SU-DHL-6 (cell line): Measurements from ENCODE around the gene CCNI.

Experiments
- EZH2phosphoT487 ChIP-seq: fragments of 200-600 bp; sonication (generic), shearing (Covaris generic); conservative IDR thresholded peaks from 2 replicates; pipeline ENCODE4 v1.6.1; 2018; ENCODE audit warnings: mild to moderate bottlenecking, antibody characterized with exemption, low read length, moderate library complexity, mixed read lengths
- TF ChIP-seq, protein P1 (sequence below): fragments of 200-600 bp; sonication (generic); IDR thresholded peaks from one replicate; pipeline ENCODE4 v1.5.1; 2017; ENCODE audit warnings: antibody characterized with exemption, mild to moderate bottlenecking, low read length, moderate library complexity; ENCODE audit not compliant: insufficient read depth, poor library complexity, severe bottlenecking

DNA sequence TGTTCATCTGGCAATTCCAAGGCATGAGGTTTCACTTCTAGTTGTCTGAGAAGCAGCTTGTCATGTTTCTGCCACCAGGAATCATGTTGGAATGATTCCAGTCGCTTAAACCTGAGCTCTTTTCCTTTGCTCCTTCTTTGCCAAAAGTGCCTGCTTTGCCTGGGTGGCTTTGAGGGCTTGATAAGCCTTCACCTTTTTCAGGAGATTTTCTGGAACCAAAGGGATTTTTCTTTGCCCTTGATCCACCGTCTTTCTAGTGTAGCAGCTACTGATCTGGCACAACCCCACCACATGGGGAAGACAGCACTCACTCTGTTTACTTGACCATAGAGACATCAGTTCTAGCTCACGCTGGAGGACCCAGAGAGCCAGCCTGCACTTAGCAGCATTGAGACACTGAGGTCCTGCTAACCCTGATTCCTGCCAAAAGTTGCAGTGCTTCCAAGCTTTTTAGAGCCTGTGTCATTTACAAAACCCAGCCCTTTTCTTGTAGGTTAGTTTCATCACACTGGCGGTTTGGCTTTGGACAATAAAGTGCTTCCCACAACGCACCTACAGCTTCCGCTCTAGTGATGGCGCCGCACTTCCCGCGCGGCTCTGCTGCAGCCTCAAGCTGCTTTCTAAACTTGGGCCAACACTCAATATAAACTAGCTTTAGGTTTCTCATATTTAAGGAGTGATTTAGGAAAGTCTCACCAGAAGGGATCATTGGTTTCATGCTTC, 7.3 kb upstream of the CCNI start:
- TF ChIP-seq, protein P1, sequence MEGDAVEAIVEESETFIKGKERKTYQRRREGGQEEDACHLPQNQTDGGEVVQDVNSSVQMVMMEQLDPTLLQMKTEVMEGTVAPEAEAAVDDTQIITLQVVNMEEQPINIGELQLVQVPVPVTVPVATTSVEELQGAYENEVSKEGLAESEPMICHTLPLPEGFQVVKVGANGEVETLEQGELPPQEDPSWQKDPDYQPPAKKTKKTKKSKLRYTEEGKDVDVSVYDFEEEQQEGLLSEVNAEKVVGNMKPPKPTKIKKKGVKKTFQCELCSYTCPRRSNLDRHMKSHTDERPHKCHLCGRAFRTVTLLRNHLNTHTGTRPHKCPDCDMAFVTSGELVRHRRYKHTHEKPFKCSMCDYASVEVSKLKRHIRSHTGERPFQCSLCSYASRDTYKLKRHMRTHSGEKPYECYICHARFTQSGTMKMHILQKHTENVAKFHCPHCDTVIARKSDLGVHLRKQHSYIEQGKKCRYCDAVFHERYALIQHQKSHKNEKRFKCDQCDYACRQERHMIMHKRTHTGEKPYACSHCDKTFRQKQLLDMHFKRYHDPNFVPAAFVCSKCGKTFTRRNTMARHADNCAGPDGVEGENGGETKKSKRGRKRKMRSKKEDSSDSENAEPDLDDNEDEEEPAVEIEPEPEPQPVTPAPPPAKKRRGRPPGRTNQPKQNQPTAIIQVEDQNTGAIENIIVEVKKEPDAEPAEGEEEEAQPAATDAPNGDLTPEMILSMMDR = no peak
- TF ChIP-seq EZH2phosphoT487 = no peak
